Activated T-cell treated with anti-CD3 and anti-CD28 coated beads for 1 hour (primary cell): ENCODE measurements around the gene DLG2.
"Not testable (repeated sequence)": the region's sequence is repeated elsewhere in the genome, so short reads cannot be mapped to it uniquely, and the experiment has no call there.

Source experiments
- DNase-seq: peaks from one replicate; pipeline ENCODE4 v3.0.0-alpha.2; 2020; ENCODE audit warnings: low read depth

Gene DLG2

GRCh38 chr11:84833488-84834088 is 793.6 kb downstream of the DLG2 start:
- DNase-seq, result no peak

- no peak for DNase-seq
Measured at GRCh38 chr11:84830372-84830771, 796.8 kb downstream of the DLG2 start.

GRCh38 chr11:84829162-84829561 is 798.0 kb downstream of the DLG2 start:
- DNase-seq, result no peak

GRCh38 chr11:84828616-84829015 is 798.5 kb downstream of the DLG2 start:
- DNase-seq, result no peak

- DNase-seq, result no peak
Measured at GRCh38 chr11:84825106-84825660, 802.0 kb downstream of the DLG2 start.

GRCh38 chr11:84824624-84825023 is 802.5 kb downstream of the DLG2 start:
- DNase-seq, result no peak

- DNase-seq, result no peak
Measured at GRCh38 chr11:84819537-84819936, 807.6 kb downstream of the DLG2 start.

GRCh38 chr11:84819128-84819527 is 808.0 kb downstream of the DLG2 start:
- no peak for DNase-seq

GRCh38 chr11:84817998-84818397 is 809.1 kb downstream of the DLG2 start:
- no peak for DNase-seq

- no peak for DNase-seq
Measured at GRCh38 chr11:84812471-84812969, 814.6 kb downstream of the DLG2 start.

- no peak for DNase-seq
Measured at GRCh38 chr11:84806354-84806753, 820.8 kb downstream of the DLG2 start.

- DNase-seq, result no peak
Measured at GRCh38 chr11:84804041-84804440, 823.1 kb downstream of the DLG2 start.

GRCh38 chr11:84800755-84801346 is 826.3 kb downstream of the DLG2 start:
- DNase-seq, result no peak

GRCh38 chr11:84799112-84799511 is 828.0 kb downstream of the DLG2 start:
- no peak for DNase-seq

GRCh38 chr11:84795698-84796097 is 831.4 kb downstream of the DLG2 start:
- DNase-seq, result no peak

GRCh38 chr11:84794663-84795443 is 832.3 kb downstream of the DLG2 start:
- no peak for DNase-seq

- no peak for DNase-seq
Measured at GRCh38 chr11:84793318-84793717, 833.8 kb downstream of the DLG2 start.

GRCh38 chr11:84790849-84791427 is 836.2 kb downstream of the DLG2 start:
- DNase-seq, result no peak

GRCh38 chr11:84788220-84788619 is 838.9 kb downstream of the DLG2 start:
- DNase-seq, result no peak

GRCh38 chr11:84784158-84784557 is 843.0 kb downstream of the DLG2 start:
- not testable (repeated sequence) for DNase-seq

- no peak for DNase-seq
Measured at GRCh38 chr11:84780689-84781293, 846.4 kb downstream of the DLG2 start.

GRCh38 chr11:84775503-84775902 is 851.6 kb downstream of the DLG2 start:
- DNase-seq, result no peak
